GM18517 (cell line): ENCODE data around the gene CRYBG1.
"Not testable (repeated sequence)": the region's sequence is repeated elsewhere in the genome, so short reads cannot be mapped to it uniquely, and the experiment has no call there.

ENCODE experiments used
- ATAC-seq: cut with Tn5 transposase; IDR thresholded peaks from one replicate; pipeline ENCODE4 v1.9.1; 2021; ENCODE audit warnings: mild to moderate bottlenecking, moderate library complexity; ENCODE audit not compliant: unreplicated experiment

The CRYBG1 gene

DNA sequence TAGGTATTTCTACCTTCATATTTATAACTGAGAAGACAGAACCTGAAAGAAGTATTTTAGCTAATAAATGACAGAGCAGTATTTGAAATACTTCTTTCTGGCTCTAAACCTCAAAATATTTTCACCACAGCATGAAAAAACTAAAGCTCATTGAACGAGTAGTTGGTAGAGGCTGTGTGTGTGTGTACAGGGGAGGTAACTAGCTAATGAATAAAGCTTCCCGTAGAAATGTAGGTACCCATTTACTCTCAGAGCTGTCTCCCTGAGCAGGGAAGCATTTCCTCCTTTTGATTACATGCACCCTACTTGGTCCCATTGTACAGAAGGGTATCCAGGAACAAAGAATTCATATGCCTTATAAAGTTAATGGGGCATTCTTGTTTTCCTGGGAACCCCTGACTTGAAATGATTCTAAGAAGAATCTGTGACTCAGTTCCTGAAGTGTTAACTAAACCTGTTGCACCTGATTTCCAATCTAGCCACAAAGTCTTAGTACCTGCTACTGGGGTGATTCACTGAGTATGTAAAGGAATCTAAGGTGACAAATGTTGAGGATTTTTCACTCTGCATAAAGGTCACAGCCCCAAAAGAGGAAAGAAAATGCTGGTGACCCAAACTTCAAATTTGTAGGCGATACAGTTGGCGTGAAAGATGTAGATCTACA, 12.5 kb downstream of the CRYBG1 start:
- no peak for ATAC-seq

- ATAC-seq, result no peak
Observed at GRCh38 chr6:106373502-106374239, 13.2 kb downstream of the CRYBG1 start.

DNA sequence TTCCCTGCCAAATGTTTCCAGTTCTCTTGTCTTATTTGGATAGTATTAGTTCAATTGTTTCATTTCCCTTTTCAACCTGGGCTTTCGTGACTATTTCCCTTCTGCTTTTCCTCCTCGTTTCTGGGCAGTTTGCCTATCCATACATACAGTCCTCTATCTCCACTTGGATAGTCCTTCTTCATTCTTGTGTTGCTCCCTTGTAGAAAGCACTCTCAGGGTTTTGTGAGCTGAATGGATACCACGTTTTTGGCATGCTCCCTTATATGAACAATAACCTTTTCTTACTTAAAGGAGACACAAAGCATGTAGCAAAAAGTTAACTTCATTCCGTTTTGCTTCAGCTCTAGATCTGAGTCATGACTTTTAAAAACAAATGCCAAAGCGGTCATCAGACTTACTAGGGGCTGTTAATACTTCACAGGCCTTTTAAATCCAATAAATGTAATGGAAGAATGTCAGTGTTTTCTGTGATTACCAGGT, 16.6 kb downstream of the CRYBG1 start:
- no peak for ATAC-seq

GRCh38 chr6:106379951-106380350, 19.4 kb downstream of the CRYBG1 start:
- ATAC-seq, result no peak

GRCh38 chr6:106380407-106380806, 19.9 kb downstream of the CRYBG1 start:
- no peak for ATAC-seq

DNA sequence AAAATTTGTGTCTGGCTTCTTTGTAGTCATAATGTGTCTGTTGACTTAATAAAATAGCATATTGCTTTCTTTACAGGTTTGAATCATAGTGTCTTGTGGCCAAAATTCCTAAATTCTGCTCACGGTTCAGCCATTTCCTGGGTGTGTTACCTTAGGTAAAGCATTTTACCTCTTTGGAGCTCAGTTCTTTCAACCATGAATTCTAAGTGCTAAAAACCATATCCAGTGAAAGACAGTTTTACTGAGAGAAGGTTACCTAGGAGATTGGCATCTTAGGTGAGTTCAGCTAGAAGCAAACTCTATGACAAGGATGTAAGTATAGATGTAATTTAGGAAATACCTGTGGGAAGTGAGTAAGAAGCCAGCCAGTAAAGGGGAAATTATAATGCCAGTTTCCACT, 20.7 kb downstream of the CRYBG1 start:
- no peak for ATAC-seq

- no peak for ATAC-seq
Observed at GRCh38 chr6:106381881-106382280, 21.4 kb downstream of the CRYBG1 start.

DNA sequence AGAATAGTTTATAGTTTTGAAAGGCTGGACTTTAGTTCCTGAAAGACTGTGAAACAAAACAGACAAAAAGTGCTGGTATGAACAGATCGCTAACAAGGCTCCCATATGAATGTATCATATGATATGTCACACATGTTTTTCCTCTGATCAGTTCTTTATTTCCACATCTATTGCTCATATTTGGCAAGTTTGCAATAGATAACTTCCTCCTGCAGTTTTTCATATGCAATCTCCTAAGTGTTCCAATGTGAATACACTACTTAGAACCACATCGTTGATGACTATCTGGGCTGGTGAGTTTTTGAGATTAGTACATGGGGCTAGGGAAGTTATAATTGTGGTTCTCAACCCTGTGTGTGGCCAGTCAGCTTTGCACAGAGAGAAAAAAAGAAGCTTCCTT, 23.1 kb downstream of the CRYBG1 start:
- ATAC-seq, result no peak

DNA sequence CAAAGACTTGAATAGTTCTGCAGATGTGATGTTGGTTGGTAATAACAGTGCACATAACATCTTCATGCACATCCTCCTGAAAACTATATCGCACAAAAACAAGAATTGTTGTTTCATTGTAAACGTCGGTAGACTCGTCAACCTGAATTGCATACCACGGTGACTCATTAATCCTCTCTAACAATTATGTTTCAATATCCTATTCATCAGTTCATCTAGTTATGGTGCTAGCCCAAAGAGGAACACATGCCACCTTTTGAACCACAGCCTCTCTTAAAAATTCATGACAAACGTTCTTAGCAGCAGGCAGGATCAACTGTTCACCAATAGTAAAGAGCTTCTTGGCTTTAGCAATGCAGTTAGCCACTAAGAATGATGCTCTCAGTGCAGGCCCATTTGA, 25.0 kb downstream of the CRYBG1 start:
- no peak for ATAC-seq

GRCh38 chr6:106387875-106388274, 27.4 kb downstream of the CRYBG1 start:
- no peak for ATAC-seq

- ATAC-seq, result no peak
Observed at GRCh38 chr6:106390088-106390487, 29.6 kb downstream of the CRYBG1 start.

- no peak for ATAC-seq
Observed at GRCh38 chr6:106396426-106397220, 36.1 kb downstream of the CRYBG1 start.

DNA sequence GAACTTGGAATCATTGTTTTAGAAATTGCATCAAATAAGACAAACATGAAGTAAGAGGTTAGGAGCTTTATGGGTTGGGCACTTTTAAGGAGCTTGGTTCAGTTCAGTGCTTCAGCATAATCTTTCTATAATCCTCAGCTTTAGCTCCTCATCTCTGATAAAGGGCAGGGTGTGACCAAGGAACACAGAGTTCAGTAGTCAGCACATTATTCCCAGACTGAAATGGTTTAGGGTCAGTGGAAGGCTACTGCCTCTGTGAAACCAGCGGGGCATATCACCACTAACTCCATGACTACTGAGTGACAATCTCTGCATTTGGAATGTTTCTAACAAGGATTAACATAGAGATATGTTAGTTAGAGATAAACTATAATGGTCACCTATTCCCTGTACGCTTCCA, 36.9 kb downstream of the CRYBG1 start:
- ATAC-seq, result no peak

- no peak for ATAC-seq
Observed at GRCh38 chr6:106398621-106399020, 38.1 kb downstream of the CRYBG1 start.

DNA sequence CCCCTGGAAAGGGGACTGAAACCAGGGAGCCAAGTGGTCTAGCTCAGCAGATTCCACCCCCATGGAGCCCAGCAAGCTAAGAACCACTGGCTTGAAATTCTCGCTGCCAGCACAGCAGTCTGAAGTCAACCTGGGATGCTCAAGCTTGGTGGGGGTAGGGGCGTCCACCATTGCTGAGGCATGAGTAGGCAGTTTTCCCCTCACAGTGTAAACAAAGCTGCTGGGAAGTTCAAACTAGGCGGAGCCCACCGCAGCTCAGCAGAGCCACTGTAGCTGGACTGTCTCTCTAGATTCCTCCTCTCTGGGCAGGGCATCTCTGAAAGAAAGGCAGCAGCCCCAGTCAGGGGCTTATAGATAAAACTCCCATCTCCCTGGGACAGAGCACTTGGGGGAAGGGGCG, 44.5 kb downstream of the CRYBG1 start:
- ATAC-seq, result not testable (repeated sequence)

DNA sequence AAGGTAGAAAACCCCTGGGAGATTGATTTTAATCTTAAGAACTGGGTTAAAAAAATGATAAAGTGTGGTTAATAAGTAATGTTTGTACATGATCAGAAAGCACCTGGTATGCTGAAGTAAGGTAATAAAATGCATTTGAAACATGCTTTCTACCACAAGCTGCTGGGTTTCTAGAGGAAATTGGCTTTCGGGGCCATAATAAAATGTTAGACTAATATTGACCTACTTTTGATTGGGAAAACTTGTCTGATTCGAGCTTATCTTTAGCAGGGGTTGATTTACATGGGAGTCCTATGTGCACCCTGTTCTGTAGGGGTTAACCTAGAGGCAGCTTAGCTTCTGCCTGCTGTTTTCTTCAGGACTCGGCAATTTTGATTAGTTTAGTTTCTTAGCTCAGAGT, 50.5 kb downstream of the CRYBG1 start:
- no peak for ATAC-seq

GRCh38 chr6:106411643-106412200, 51.2 kb downstream of the CRYBG1 start:
- ATAC-seq, result no peak

GRCh38 chr6:106413016-106413415, 52.5 kb downstream of the CRYBG1 start:
- no peak for ATAC-seq

- ATAC-seq, result no peak
Observed at GRCh38 chr6:106413722-106414121, 53.2 kb downstream of the CRYBG1 start.

DNA sequence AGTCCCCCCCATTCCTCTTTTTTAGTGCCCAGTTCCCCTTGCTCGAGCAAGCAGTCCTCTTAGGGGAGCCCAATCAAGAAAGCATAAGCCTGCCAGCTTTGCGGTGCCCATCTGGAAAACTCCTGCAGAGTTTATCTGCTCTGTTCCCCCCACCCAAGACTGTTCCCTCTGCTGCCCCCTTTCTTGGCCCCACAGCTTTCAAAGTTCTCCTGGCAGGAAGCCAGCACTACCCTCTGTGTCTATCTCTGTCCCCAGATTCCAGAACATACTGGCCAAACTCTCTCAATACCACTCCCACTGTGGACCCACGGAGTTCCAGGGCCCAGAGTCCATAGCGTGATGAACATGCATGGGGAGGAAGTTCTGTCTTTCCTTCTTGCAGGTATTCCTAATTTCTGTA, 55.4 kb downstream of the CRYBG1 start:
- no peak for ATAC-seq

GRCh38 chr6:106417572-106418147, 57.1 kb downstream of the CRYBG1 start:
- ATAC-seq, result no peak
